Hematopoietic multipotent progenitor cell treated with erythropoietin and hydrocortisone succinate and interleukin-3 and kit ligand, for 4 days (in vitro differentiated cells): ENCODE results near the gene TRIM68.

ENCODE experiments used
- DNase-seq: peaks from one replicate; pipeline ENCODE4 v3.0.0-alpha.2; 2015

Gene TRIM68, protein sequence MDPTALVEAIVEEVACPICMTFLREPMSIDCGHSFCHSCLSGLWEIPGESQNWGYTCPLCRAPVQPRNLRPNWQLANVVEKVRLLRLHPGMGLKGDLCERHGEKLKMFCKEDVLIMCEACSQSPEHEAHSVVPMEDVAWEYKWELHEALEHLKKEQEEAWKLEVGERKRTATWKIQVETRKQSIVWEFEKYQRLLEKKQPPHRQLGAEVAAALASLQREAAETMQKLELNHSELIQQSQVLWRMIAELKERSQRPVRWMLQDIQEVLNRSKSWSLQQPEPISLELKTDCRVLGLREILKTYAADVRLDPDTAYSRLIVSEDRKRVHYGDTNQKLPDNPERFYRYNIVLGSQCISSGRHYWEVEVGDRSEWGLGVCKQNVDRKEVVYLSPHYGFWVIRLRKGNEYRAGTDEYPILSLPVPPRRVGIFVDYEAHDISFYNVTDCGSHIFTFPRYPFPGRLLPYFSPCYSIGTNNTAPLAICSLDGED

DNA sequence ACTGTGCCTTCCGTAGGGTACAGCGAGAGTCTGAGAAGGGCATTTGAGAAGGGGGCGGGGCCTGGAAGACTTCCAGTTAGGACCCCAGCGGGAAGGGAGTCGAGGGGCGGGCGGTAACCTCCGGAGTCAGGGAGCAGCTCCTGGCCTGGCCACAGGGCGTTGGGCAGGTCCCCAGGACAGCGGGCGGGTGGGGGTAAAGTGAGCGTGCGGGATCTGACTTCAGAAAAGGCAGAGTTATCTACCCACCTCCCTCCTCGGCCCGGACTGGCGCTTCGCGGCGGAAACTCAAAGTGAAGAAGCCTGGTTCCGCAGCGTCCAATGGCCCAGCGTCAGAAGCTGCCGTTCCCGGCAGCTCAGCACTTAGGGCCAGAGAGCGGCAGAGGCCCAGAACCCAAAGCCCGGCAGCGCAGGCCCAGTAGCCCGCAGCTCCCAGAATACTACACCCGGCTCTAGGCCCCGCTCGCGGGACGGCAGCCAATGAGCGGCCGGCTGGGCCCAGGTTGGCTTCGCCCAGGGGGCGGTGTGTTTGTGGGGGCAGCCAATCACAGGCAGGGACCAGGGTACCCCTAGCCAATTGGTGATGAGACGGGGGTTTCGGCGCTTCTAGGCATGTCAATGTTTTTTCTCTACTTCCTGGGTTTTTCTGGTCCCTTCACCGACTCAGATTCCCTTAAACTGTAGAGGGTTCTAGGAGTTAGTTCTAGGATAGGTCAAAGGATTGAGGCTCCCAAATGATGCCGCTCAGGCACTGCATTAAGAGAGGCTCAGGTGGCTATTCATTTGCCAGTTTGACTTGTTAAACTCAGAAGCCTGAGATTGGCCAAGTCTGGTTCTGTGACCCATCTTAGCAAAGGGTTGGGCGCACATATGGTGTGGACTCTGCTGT is at the start of gene TRIM68:
TRIM68 (minus strand) TSS at position 451 of the 886 bp plus-strand sequence. CDS start 2,727 bp downstream, outside the sequence.
- DNase-seq = peak; percentile 98

DNA sequence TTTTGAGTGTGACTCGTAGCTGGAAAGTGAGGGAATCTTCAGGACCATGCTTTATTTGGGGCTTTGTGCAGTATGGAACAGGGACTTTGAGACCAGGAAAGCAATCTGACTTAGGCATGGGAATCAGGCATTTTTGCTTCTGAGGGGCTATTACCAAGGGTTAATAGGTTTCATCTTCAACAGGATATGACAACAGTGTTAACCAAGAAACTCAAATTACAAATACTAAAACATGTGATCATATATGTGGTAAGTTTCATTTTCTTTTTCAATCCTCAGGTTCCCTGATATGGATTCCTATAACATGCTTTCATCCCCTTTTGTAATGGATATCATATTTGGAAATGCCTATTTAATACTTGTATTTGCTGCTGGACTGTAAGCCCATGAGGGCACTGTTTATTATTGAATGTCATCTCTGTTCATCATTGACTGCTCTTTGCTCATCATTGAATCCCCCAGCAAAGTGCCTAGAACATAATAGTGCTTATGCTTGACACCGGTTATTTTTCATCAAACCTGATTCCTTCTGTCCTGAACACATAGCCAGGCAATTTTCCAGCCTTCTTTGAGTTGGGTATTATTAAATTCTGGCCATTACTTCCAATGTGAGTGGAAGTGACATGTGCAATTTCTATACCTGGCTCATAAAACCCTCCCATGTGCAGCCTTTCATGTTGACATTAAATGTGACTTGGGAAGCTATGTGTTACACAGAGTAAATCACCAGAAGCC is 46.8 kb upstream of the TRIM68 start:
- DNase-seq = no peak

DNA sequence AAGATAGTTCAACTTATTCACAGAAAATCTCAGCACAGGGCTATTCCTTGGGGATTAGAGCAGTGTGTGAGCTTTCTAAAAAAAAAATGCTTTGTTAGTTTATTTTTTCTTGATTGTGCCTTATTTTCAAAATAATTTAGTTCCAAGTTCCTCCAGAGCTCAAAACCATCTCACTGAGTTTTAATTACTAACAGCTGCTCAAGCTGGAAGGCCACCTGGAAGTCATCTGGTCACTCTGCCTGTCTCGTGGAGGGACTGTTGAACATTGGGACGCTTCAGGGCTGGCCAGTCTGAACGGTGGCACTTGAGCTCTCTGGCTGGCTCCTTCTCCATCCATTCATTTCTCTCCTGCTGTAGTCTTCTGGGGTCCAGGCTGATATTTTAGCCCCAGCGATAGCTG is 39.7 kb upstream of the TRIM68 start:
- DNase-seq = no peak

DNA sequence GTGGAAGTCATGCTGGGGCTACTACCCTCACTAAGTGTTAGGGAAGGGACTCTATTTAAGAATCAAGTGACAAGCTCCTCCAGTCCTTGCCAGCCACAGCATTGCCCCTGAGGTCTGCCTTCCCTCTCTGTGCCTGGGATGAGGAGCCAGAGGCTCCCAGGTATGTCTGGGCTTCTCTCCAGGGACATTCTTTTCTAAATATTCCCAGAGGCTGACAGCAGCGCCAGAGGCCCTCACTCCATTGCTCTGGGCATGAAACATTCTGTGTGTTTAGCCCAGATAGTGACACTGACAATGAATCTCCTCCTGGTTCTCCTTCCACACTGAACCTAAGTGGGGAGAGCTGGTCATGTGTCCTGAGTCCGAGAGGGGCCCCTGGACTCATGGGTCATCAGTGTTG is 37.9 kb upstream of the TRIM68 start:
- no peak for DNase-seq

DNA sequence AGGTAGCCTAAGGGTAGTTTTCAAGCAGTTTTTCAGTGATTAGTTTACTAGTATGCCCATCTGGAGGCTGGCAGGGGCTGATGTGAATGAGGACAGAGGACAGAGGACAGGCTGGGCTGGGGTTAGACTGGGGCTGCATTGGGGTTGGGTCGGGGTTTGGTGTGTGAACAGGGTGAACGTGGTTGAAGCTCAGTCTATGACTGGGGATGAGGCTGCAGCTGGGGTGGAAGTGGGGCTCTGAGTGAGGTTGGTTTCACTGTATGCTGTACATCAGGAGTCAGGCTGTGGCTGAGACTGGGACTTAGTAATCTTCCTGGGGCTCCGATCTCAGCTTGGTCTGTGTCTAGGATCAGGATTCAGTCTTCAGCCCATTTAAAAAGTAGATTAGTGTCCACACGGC is 36.2 kb upstream of the TRIM68 start:
- DNase-seq = no peak

DNA sequence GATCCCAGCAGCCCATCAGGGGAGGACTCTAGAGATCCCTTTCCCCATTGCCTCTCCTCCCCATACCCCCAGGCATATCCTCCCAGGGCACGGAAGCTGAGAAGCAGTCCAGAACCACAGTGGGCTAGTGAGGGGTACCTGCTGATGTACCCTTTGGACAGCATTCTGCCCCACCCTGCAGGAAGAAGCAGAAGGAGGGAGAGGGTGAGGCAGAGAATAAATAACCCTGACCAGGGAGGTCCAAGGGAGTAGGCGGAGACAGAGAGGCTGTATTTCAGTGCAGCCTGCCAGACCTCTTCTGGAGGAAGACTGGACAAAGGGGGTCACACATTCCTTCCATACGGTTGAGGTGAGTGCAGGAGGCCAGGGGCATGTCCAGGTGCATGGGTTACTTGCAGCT is 35.7 kb upstream of the TRIM68 start, which contains the start of gene OR51E1:
OR51E1 (plus strand) TSS at position 301 of the 400 bp plus-strand sequence. CDS start 8,545 bp downstream, outside the sequence.
- DNase-seq = no peak

DNA sequence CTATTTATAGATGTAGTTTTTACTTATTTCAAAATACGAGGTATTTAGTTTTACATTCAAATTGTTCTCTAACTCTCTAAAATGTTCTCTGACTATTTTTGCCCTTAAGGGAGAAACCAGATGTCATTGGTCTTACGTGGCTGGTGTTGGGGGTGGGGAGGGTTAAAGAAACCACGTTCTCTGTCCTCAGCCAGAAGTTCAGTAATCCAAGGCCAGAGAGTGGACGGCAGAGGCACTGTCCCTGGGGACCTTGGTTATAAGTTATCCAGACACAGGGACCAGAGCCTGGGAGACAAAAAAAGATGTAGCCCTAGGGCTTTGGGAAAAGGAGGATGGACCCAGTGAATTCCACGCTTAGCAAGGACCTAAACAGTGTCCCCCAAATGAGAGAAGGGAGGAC is 35.0 kb upstream of the TRIM68 start:
- DNase-seq = no peak

DNA sequence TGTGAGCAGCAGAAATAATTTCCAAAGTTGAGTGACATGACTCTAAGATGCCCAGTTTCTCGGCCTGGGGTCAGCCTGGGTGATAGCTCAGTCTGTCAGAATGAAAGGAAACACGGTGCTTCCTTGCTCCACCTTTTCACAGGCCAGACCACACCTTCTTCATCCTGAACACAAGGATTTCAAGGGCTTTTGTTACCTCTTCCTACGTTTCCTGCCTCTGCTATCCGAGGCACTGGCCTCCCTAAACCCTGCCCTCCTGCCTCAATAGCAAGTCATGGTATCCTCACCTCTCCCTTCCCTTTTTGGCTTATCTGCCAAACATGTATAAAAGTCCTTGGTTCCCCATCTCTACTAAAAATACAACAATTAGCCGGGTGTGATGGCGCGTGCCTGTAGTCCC is 34.0 kb upstream of the TRIM68 start:
- no peak for DNase-seq

DNA sequence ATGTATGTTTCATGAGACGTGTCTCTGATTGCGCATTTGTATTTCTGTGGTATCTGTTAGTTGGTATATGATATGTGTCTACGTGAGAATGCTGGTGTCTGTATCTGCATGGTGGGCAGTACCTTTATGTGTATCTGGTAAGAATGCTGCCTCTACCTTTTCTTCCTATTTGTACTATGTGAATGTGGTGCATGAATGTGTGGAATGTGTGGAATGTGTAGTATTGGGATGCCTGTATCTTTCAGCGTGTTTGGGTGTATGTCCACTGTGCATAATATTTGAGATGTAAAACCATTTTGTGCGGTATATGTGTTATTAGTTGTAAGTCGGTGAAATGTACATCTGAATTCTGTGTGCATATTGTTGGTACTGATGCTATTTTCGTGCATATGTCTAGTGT is 33.5 kb upstream of the TRIM68 start:
- no peak for DNase-seq

DNA sequence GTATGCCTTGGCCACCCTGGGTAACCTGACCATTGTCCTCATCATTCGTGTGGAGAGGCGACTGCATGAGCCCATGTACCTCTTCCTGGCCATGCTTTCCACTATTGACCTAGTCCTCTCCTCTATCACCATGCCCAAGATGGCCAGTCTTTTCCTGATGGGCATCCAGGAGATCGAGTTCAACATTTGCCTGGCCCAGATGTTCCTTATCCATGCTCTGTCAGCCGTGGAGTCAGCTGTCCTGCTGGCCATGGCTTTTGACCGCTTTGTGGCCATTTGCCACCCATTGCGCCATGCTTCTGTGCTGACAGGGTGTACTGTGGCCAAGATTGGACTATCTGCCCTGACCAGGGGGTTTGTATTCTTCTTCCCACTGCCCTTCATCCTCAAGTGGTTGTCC is 31.9 kb upstream of the TRIM68 start:
- DNase-seq = no peak

DNA sequence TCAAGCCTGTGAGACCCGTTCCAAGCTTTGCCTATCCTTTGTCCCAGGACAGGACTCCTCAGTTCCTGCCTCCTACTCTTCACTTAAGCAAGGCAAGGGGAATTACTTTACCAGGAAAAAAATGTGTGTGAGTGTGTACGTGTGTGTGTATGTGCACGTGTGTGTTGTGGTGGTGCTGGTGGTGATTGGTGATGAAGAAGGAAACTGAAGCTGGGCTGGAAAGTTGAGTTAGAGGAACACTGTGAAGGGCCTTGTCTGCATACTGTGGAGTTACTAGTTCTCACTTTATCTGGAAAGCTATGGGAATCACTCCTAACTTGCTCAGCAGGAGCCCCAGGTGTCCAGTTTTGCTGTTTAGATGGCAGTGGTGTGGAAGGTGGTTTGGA is 29.6 kb upstream of the TRIM68 start:
- DNase-seq = no peak

DNA sequence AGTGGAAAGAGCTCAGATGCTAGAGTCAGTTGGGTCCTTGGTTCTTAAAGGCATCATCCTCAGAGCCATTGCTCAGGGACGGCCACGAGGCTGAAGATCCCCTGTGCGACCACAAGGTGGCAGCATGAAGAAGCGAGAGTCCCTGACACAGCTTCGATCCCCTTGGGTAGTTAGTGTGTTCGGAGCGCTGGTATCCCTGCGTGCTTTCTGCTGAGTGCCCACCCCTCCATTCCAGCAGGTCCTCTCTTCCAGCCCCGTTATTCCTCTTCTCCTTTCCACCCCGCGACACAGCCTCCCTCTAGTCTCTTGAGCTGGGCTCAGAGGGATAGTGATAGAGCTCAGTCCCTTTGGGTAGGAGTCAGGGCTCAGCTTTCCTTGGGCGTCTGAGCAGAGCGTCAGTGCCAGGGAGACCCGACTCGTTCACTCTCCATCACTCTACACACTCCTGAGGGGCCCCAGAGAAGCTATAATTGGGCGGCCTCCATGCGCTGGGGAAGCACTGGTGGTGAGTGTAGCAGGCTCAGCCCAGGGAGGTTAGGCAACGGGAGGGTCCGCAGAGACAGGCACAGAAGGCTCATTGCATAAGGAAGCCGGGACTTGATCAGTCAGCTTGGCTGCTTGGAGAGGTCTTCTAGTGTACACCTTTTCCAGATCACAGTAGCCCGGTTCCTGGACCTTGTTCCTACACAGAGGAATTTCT is 29.1 kb upstream of the TRIM68 start, which contains the start of gene OR51D1:
OR51D1 (plus strand) TSS at position 516 of the 700 bp plus-strand sequence. CDS start 2,314 bp downstream, outside the sequence.
- DNase-seq = peak; percentile 85

DNA sequence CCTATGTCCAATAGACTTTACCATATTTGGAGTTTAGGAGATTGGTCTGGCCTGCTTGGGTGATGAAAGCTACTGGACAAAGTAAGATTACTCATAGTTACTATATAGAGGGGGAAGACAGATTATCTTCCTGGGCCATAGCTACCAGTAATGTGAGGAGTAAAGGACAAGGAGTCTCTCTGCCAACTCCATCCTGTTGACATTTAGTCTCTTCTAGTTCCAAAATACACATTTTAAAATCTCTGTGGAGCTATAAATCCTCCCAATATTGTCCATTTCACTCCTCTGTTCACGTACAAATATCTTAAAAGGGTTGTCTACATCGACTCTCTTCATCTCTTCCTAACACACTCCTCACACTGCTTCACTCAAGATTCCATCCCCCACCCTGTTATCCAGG is 28.1 kb upstream of the TRIM68 start:
- DNase-seq = no peak

DNA sequence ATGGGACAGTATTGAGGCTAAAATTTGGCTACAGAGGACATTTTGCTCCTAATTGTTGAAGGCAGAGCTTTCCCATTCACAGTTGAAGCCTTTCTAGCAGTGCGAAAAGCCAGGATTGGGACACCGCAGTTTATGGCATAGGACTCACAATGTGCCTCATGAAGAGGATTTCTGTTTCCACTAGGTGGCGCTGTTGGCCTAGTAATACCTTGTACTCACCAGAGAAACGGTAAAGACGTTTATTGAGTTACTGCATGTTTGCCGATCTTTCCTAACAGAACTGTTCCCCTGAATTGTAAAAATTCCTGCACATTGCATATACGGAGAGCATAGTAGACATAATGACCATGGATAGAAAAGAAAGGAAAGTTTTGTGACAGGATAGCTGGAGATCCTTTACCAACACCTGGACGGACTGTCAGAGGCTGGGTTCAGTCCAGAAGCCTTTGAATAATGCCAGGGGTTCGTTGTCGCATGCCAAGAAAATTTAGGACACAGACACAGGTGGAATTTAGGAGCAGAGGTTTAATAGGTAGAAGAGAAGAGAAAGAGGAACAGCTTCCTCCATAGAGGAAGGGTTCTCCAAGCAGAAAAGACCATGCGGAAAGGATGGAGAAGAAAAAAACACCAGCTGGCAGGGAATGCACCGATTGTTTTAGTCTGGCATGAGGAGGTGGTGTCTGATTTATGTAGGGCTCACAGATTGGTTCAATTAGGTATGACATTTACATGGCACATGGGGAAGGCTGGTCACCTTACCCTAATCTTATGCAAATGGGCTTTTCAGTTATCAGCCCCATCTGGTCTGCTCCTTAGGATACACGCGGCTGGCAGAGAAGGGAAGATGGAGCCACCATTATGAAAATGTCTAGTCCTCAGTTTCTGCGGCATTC is 18.4 kb upstream of the TRIM68 start:
- DNase-seq = peak; percentile 87

DNA sequence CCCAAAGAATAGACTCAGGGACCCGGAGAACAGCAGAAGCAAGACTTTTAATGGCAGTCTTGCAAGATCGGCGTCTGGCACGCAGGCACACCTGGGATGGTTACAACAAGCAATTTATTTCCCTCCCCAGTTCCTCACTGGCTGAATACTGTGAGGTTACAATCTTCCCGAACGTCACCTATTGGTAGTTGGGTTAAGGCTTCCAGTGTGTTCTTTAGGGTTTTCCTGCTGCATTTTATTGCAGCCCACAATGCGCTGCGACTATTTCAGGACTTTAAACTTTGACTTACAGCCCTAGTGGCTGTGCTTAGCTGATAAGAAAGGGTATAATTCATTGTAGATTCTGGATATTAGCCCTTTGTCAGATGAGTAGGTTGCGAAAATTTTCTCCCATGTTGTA is 11.5 kb upstream of the TRIM68 start:
- DNase-seq = no peak

DNA sequence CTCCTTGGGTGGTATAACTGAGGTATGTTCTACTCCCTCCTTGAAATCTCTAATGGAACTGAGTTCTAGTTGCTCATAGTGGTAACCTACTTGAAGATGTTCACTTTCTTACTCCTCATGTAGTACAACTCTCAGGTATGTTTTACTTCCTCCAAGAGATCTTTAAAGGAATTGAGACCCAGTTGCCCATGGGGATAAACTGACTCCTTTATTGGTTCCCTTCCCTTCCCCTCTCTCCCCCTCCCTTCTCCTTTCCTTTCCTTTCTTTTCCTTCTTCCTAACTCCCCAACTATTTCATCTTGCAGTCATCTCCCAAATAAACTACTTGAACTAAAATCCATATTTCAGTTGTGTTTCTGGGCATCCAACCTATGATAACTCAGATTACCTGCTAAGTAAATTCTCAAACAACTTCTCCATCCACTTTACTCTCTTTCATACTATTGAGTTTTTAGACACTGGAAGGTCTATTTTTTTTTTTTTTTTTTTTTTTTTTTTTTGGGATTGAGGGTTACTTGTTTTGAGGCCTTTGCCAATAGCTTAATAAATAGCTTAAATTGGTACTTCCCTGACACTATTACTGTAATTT is 7.9 kb upstream of the TRIM68 start:
- DNase-seq = no peak

DNA sequence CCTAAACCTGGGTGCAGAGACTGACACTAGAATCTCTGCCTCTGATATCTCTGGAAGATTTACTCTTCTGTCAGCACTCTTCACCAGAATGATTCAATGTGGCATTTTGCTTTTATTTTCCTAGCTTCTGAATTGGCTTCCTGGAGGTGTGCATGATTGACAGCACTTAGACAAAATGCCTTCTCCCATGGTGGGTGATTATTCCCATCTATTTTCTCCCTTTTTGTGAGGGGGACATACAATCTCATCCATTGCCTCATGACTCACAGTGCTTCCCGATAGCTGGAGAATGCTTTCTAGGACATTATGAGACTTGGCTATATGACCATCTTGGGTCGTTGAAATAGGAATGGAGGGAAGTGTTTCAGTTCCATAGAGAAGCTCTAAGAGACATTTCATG is 4.0 kb upstream of the TRIM68 start:
- DNase-seq = no peak

DNA sequence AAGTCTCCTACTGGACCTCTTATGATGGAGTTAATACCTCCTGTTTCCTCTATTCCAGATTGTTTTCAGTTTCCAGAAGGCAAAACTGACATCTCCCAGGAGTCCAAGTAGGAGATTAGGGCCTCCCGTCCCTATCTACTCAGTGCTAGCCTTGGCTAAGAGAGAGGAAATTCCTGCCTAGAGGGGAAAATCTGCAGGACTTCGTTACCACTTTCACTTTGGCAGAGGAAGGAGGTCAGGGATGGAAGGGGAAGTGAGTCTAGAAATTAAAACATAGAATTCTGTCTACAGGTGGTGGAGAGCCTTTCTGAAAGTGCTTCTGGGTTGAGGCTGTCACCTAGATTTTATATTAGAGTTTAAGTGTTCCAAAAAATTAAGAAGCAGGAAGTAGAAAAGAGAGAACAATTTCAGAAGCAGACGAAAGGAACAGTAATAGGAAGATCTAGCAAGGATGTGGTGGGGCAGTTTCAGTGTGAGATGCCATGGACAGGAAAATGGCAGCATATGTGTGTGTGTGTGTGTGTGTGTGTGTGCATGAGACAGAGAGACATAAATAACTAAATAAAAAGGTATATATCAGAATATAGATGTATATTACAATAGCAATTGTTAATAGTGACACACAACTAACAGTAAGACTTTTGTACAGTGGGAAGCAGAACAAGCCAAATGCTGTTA is 2.4 kb upstream of the TRIM68 start:
- DNase-seq = peak; percentile 18

DNA sequence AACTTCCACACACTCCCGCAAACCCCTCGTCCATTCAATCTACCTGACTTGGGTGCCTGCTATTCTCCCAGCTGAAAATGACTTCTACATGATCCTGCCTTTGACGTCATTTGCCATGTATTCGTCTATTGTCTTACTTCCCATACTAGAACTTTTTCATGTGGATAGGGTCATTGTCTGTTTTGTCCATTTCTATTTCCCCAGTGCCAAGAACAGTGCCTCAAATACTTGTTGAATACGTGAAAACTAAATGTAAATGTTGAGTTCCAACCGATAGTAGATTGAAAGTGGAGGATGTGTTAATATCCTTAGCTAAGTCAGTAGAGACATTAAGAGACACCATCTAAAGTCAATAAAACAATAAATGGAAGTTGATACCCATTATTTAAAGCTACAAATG is 935 bp downstream of the TRIM68 start:
- peak; percentile 25 for DNase-seq
